Natural killer cell (primary cell): Measurements from ENCODE around the gene PGP. TPM values are rescaled to one million over a fixed set of nuclear protein-coding genes. Genes with fewer than 3 reads are reported as not detected.
A peak's percentile ranks its signal among the peaks of the same experiment; 100 is the strongest.

Source experiments
- ATAC-seq, 3 donors: fragments of 150-1000 bp in 2 of 3; fragments of 200-7000 bp in 1 of 3; cut with Tn5 transposase; 1 replicate in 1 of 3; 2 replicates in 2 of 3; pipeline ENCODE4 v1.10.0; 2021; ENCODE audit warnings: mild to moderate bottlenecking in 2 of 3, moderate library complexity in 2 of 3
- DNase-seq, 2 donors: peaks; one replicate each; pipeline versions ENCODE4 v3.0.0 to v3.0.0-alpha.2; 2013 to 2021; ENCODE audit warnings: mixed read lengths in 1 of 2
- H3K27ac ChIP-seq: one replicate; pipeline ENCODE4 v1.5.1; 2013; ENCODE audit warnings: mild to moderate bottlenecking, low read length
- H3K27me3 ChIP-seq: one replicate; pipeline ENCODE4 v1.6.1; 2013; ENCODE audit warnings: low read length; ENCODE audit not compliant: control insufficient read depth, insufficient read depth
- H3K36me3 ChIP-seq: one replicate; pipeline ENCODE4 v1.6.1; 2013; ENCODE audit warnings: low read length; ENCODE audit not compliant: control insufficient read depth, insufficient read depth
- H3K4me1 ChIP-seq: one replicate; pipeline ENCODE4 v1.6.1; 2013; ENCODE audit warnings: low read length; ENCODE audit not compliant: control insufficient read depth, insufficient read depth
- H3K4me3 ChIP-seq: one replicate; pipeline ENCODE4 v1.5.1; 2013; ENCODE audit warnings: low read length
- H3K9me3 ChIP-seq: one replicate; pipeline ENCODE4 v1.6.1; 2013; ENCODE audit warnings: low read length; ENCODE audit not compliant: control insufficient read depth, insufficient read depth
- H3K27ac Mint-ChIP-seq, 2 donors: one replicate each; pipeline ENCODE4 v1.8.0; 2022; ENCODE audit warnings: mild to moderate bottlenecking in 2 of 2, mixed read lengths in 2 of 2, moderate library complexity in 1 of 2
- H3K27me3 Mint-ChIP-seq, 2 donors: one replicate each; pipeline ENCODE4 v1.8.0; 2022; ENCODE audit warnings: low read depth in 2 of 2, mixed read lengths in 2 of 2
- H3K36me3 Mint-ChIP-seq: one replicate; pipeline ENCODE4 v1.8.0; 2022; ENCODE audit warnings: mixed read lengths
- H3K4me1 Mint-ChIP-seq, 2 donors: one replicate each; pipeline ENCODE4 v1.8.0; 2022; ENCODE audit warnings: mixed read lengths in 2 of 2
- H3K4me3 Mint-ChIP-seq: one replicate; pipeline ENCODE4 v1.8.0; 2022; ENCODE audit warnings: mild to moderate bottlenecking, moderate library complexity, mixed read lengths
- H3K9me3 Mint-ChIP-seq, 2 donors: one replicate each; pipeline ENCODE4 v1.8.0; 2022; ENCODE audit warnings: mixed read lengths in 2 of 2
- WGBS: methylation state at CpG from one replicate; pipeline ENCODE4 v1.1.7; 2013; ENCODE audit warnings: missing lambda C conversion rate; ENCODE audit not compliant: insufficient coverage; 5-methylcytosine and 5-hydroxymethylcytosine counted together
- intact Hi-C: fragments of 100-400 bp; cut with micrococcal nuclease; formaldehyde crosslinking; loops from one replicate; pipeline ENCODE4 v1.14.2; 2022
- total RNA-seq, 4 donors: library from RNA; stranded (reverse); fragments of 120-200 nt in 1 of 4; gene quantifications; one replicate each; pipeline versions ENCODE4 v1.2.3 to v1.2.4, GENCODE V29; 2013 to 2022
- TF ChIP-seq, protein P1 (sequence below): fragments of 200-600 bp; IDR thresholded peaks from one replicate; pipeline ENCODE4 v1.8.0; 2022; ENCODE audit warnings: antibody characterized with exemption

PGP gene
- total RNA-seq, 3 donors from 2014 or later (not counting 1 experiment from before 2014, with no cell fraction given), result 9.7 to 12.8 (median 12.4) TPM

- ATAC-seq, result no peak
- no peak overlapping the region for H3K27ac Mint-ChIP-seq
- DNase-seq, result no peak
- H3K36me3 Mint-ChIP-seq, result no peaks in the 10 kb centered on the region
- WGBS, result 97% methylated on average over 6 of the region's 6 CpGs
- H3K9me3 ChIP-seq, result no peaks in the 10 kb centered on the region
- intact Hi-C loops, result no loop called here
- peaks cover 0 to 24% of the 10 kb centered on the region in 2 donors for H3K4me1 Mint-ChIP-seq
- no peak overlapping the region for H3K27ac ChIP-seq
- no peaks in the 10 kb centered on the region for H3K9me3 Mint-ChIP-seq
- TF ChIP-seq, protein P1, sequence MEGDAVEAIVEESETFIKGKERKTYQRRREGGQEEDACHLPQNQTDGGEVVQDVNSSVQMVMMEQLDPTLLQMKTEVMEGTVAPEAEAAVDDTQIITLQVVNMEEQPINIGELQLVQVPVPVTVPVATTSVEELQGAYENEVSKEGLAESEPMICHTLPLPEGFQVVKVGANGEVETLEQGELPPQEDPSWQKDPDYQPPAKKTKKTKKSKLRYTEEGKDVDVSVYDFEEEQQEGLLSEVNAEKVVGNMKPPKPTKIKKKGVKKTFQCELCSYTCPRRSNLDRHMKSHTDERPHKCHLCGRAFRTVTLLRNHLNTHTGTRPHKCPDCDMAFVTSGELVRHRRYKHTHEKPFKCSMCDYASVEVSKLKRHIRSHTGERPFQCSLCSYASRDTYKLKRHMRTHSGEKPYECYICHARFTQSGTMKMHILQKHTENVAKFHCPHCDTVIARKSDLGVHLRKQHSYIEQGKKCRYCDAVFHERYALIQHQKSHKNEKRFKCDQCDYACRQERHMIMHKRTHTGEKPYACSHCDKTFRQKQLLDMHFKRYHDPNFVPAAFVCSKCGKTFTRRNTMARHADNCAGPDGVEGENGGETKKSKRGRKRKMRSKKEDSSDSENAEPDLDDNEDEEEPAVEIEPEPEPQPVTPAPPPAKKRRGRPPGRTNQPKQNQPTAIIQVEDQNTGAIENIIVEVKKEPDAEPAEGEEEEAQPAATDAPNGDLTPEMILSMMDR, result no peak
- H3K27me3 Mint-ChIP-seq, result no peaks in the 10 kb centered on the region
- no peak overlapping the region for H3K4me3 Mint-ChIP-seq
- no peaks in the 10 kb centered on the region for H3K27me3 ChIP-seq
- peaks cover 22% of the 10 kb centered on the region for H3K4me1 ChIP-seq
- H3K4me3 ChIP-seq, result no peak overlapping the region
- peaks cover 36% of the 10 kb centered on the region for H3K36me3 ChIP-seq
These were observed 12.3 kb upstream of the PGP start for GRCh38 chr16:2226918-2227317.

- no peaks in the 10 kb centered on the region for H3K27me3 Mint-ChIP-seq
- no peaks in the 10 kb centered on the region for H3K9me3 Mint-ChIP-seq
- Histone ChIP-seq H3K9me3 (no peaks in the 10 kb centered on the region), H3K36me3 (peaks cover 31% of the 10 kb centered on the region), H3K27ac (no peak overlapping the region), H3K27me3 (no peaks in the 10 kb centered on the region), H3K4me3 (no peak overlapping the region), H3K4me1 (peaks cover 22% of the 10 kb centered on the region)
- no peaks in the 10 kb centered on the region for H3K36me3 Mint-ChIP-seq
- DNase-seq (no peak), ATAC-seq (no peak)
- H3K27ac Mint-ChIP-seq, result no peak overlapping the region
- intact Hi-C loops, result no loop called here
- peaks cover 0 to 24% of the 10 kb centered on the region in 2 donors for H3K4me1 Mint-ChIP-seq
- TF ChIP-seq, protein P1, result no peak
- 77% methylated on average over 9 of the region's 9 CpGs for WGBS
- H3K4me3 Mint-ChIP-seq, result peak overlapping the region; percentile 35
These were observed 11.7 kb upstream of the PGP start for GRCh38 chr16:2226245-2226793.

- Mint-ChIP-seq H3K36me3 (no peaks in the 10 kb centered on the region), H3K27me3 (no peaks in the 10 kb centered on the region), H3K9me3 (no peaks in the 10 kb centered on the region), H3K4me1 (peaks cover 0 to 24% of the 10 kb centered on the region in 2 donors), H3K27ac (peak overlapping the region; percentile 63 to 88), H3K4me3 (peak overlapping the region; percentile 87)
- 4% methylated on average over 22 of the region's 22 CpGs for WGBS
- Histone ChIP-seq H3K4me1 (peaks cover 22% of the 10 kb centered on the region), H3K27ac (peak overlapping the region; percentile 82), H3K9me3 (no peaks in the 10 kb centered on the region), H3K36me3 (peaks cover 14% of the 10 kb centered on the region), H3K4me3 (peak overlapping the region; percentile 97), H3K27me3 (no peaks in the 10 kb centered on the region)
- intact Hi-C loops, result loop anchor here (1.0 to 5.0 kb wide), 2 partner anchors 27 to 43 kb away; partner anchors contain the start of genes ECI1 and RNPS1
- DNase-seq (peak in 1 of 2 donors; percentile 45), ATAC-seq (peak; percentile 6 to 9 (median 7))
- TF ChIP-seq, protein P1, result no peak
These were observed 9.4 kb upstream of the PGP start for GRCh38 chr16:2223942-2224486.
